ENCODE measurements around the gene CCNA2.
A peak's percentile ranks its signal among the peaks of the same experiment; 100 is the strongest.

CCNA2 gene

GRCh38 chr4:121806411-121806810 lies 17.3 kb downstream of the CCNA2 start:
- no peak for DNase-seq

DNA sequence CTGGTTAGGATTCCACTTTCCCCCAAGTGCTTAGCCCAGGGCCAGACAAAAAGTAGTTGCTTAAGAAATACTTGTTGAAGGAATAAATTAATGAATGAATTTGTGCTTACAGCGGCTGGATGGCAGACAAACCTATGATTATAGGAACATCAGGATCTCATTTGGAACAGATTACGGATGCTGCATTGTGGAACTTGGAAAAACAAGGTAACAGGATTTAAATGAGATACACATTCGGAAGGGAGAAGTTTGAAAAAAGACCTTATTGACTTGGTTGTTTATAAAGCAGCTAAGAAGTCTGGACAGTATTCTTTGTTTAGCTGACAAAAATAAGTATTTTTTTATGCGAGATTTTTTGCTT lies 22.0 kb downstream of the CCNA2 start:
- DNase-seq: no peak

DNA sequence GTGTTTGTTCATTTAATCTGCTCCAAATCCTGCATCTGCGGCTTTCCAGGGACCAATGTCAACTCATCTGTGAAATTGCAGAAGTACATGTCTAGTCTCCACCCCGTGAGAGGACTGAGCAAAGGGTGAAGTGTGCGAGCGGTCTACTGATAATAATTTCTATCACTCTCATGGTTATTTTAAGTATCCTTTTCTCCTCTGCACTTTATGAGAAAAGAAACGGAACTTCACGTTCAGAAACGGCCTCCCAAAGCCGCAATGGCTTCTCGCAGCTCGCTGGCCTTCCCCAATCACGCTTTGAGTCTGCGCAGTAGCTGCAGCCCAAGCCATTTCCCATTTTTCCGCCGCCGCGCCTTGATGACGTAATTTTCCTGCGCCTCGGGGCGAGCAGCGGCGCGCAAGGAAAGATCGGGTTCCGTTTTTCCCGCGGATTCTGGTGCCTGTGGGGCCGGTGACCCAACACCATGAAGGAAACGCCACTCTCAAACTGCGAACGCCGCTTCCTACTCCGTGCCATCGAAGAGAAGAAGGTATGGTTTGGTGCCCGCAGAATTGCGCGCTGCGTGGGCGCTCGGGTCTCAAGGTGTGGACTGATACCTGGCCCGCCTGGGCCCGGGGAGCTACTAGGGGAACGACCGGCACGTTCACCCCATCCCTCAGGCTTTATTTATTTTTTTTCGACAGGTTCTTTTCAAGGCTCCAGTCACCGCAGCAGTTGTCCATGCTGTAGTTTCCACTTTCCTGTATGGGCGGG lies 22.5 kb downstream of the CCNA2 start, which contains the start of gene EXOSC9:
Gene EXOSC9 (plus strand): TSS at position 363 of the 754 bp plus-strand sequence. CDS start 102 bp downstream, at position 465.
- DNase-seq: peak in 57 of 58 donors; percentile 62 to 93 (median 84)

DNA sequence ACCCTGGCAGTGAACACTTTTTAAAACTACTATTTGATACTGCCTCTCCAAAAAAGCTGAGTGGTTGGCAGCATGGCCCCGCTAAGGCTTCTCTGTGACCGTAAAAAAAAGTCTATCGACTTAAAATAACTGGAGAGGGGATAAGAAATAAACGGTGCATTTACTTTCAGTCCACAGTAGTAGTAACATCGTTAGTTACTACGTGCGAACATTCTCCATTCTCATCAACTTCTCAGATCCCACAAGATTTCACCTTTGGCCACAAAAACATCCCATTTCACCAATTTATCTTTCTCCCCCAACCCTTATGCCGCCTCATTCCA lies 23.1 kb downstream of the CCNA2 start:
- DNase-seq: no peak

- DNase-seq: no peak
These were observed 23.7 kb downstream of the CCNA2 start for GRCh38 chr4:121799867-121800501.

- no peak for DNase-seq
These were observed 24.4 kb downstream of the CCNA2 start for GRCh38 chr4:121799208-121799823.

GRCh38 chr4:121796283-121796682 lies 27.4 kb downstream of the CCNA2 start:
- no peak for DNase-seq

DNA sequence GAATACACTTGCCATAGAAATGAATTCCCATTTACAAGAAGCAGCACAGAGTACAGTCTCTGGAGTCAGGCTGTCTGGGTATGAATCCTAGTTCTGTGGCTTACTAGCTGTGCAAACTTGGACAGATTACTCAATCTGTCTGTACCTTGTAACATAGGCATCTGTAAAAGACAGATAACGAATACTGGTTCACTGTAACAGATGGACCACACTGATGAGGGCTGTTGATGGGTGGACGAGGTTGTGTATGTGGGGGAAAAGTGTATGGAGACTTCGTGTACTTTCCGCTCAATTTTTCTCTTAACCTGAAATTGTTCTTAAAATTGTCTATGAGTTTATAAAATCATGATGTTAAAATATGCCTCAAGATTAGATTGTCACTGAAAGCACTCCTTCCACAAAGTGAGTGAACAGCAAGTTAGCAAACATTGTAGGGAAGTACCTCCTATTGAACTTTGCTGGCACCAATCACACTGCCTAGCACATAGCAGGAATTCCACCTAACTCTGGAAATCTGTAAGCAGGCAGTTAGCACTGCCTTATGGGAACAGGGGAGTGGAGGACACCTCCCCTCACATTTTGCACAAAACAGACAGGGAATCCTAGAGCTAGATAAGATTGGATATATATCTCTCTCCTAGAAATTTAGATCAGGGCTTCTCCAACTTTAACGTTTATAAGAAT lies 29.0 kb downstream of the CCNA2 start:
- no peak for DNase-seq

GRCh38 chr4:121792966-121793365 lies 30.7 kb downstream of the CCNA2 start:
- DNase-seq: no peak

DNA sequence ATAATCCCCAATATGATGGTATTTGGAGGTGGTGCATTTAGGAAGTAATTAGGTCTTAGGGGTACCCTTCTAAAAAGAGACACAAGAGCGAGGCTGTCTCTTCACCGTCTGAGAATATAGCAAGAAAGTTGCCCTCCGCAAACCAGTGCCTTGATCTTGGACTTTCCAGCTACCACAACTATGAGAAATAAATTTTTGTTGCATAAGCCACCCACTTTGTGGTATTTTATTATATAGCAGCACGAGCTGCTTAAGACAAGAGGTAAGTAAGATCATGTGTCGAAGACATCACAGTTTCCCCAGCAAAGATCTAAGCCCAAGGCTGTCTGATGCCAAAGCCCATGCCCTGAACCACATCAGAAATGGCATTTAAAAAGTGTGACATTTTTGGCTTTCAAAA lies 32.2 kb downstream of the CCNA2 start:
- DNase-seq: no peak

- DNase-seq: no peak
These were observed 32.7 kb downstream of the CCNA2 start for GRCh38 chr4:121790976-121791375.

DNA sequence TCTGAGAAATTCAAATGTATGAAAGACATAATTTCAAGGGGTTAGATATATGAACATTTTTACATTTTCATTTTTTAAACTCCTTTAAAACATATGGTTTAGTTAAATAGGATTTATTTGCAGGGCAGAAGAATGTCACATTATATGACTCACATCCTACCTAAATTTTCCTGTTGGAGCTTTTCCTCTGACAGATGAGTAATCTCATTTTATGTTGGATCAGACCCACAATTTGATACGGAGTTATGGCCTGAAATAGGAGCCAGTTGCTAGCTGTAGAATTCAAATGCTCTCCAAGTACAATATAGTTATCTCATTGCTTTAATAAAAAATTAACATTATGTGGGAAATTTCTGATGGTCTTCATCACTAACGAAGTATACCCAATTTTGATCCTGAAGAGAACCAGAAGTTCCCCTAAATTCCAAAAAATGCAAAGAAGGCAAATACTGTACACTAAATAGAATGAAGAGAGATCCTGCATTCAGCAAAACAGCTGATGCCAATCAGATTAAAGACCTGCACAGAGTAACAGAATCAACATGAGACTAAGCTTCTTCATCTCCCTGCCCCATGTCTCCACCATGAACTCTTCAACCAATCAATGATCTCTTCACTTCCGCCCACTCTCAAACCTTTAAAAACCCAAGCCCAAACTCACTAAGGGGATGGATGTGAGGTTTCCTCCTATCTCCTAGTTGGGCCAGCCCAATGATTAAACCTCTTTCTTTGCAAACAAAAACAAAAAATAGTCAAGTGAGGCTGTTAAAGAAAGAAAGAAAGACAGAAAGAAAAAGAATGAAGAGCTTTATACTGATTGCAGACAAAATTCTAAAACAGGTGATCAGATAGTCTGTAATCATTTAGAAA lies 33.5 kb downstream of the CCNA2 start:
- no peak for DNase-seq

DNA sequence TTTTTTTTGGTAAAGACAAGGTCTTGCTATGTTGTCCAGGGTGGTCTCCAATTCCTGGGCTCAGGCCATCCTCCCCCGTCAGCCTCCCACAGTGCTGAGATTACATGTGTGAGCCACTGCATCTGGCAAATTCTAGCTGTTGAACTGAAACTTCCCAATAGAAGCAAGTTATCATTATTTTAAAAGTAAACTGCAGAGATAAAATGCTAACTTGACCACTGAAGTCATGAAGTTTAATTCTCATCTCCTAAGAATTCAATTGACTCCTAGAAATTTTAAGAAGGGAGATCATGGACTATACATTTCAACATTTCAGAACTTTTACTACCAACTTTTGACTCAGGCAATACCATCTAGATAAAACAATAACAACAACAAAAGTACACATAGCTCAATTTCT lies 34.2 kb downstream of the CCNA2 start:
- no peak for DNase-seq

- no peak for DNase-seq
These were observed 34.8 kb downstream of the CCNA2 start for GRCh38 chr4:121788896-121789295.

GRCh38 chr4:121786221-121786620 lies 37.5 kb downstream of the CCNA2 start:
- DNase-seq: no peak

- DNase-seq: peak in 42 of 58 donors; percentile 4 to 79 (median 30)
These were observed 38.2 kb downstream of the CCNA2 start for GRCh38 chr4:121785479-121785878.

GRCh38 chr4:121784975-121785374 lies 38.7 kb downstream of the CCNA2 start:
- DNase-seq: no peak

GRCh38 chr4:121784401-121784800 lies 39.3 kb downstream of the CCNA2 start:
- DNase-seq: no peak

DNA sequence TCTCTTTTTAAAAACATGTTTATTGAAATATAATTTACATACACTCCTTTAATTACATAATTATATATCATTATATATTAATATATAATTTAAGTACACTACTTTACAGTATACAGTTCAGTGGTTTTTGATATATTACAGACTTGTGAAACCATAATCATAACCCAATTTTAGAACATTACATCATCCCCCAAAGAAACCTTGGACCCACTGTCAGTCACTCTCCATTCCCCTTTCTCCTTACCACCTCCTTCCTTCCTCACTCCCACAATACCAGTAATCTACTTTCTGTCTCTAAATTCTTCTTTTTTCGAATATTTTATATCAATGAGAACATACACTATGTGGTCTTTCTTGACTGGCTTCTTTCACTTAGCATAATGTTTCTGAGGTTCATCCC lies 40.5 kb downstream of the CCNA2 start:
- no peak for DNase-seq

GRCh38 chr4:121778991-121779628 lies 44.6 kb downstream of the CCNA2 start:
- no peak for DNase-seq

DNA sequence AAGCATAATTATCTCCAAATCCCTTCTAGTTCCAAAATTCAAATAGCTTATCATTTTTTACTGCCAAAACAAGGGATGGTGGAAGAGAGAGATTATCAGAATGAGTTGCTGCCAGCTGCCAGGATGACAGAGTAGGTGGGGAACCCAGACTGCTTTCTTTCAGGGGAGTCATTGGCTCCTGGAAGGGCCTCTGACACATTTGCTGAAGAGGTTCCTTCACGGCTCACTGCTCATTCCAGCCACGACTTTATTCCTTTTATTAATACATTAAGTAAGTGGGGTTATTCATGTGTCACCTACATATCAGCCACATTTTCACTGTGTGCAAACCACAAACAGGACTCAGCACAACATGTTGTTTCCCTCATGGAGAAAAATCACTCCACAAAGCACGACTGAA lies 46.1 kb downstream of the CCNA2 start:
- no peak for DNase-seq

Data from anterior cingulate cortex (tissue), 58 donors.